Frontal cortex (tissue), 4 donors: ENCODE results near the gene APEH. TPM values are rescaled to one million over a fixed set of nuclear protein-coding genes. Genes with fewer than 3 reads are reported as not detected.

Experiments used
- DNase-seq, 2 donors: peaks; one replicate each; pipeline ENCODE4 v3.0.0; 2012; ENCODE audit warnings: low spot score in 2 of 2
- FAIRE-seq: peaks from 2 replicates; lab custom pipeline; 2012; peaks lifted over from hg19 to GRCh38; lab: Jason Lieb, UNC
- total RNA-seq: library from RNA; depleted of rRNA; stranded (reverse); fragments of >200 nt; gene quantifications from one replicate; pipeline ENCODE4 v1.2.3, GENCODE V29; 2014
- donor health status: control.
- donor health status: control.
- donor health status: control.

The APEH gene
- total RNA-seq: 66.0 TPM

DNA sequence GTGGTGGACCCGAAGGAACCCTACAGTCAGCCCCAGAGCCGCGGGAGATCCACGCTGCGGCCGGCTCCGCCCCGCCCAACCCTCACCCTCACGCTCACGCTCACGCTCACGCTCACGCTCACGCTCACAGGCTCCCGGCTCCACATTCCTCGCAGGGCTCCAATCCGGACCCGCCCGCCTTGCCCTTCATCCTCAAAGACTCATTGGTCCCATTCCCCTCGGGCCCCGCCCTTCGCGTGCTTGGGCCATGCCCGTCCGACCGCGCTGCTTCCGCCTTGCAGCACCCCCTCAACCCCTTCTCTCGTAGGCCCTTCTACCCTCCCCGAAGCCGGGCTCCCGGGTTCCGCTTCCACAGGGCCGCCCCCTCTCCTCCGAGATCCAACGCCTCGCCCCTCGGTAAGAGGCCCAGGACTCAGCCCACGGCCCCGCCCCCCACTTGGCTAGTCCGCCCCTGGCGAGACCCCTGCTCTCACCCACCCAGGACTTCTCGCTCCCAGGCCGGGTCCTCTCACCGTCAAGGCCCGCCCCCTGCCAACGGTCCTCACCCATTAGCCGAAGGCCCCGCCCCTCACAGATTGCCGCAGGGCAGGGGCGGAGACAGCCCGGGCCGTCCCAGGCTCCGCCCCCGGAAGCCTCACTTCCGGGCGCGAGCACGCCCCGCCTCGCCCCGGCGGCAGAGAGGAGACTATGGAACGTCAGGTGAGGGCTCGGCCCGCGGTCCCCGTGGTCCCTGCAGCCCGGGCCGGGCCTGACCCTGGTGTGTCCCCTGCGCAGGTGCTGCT, at the start of gene APEH:
TSS of gene APEH (plus strand) at position 637 of the 782 bp plus-strand sequence. CDS start at position 688, 51 bp downstream.
- DNase-seq: peak; percentile 94 to 98
- no peak for FAIRE-seq

DNA sequence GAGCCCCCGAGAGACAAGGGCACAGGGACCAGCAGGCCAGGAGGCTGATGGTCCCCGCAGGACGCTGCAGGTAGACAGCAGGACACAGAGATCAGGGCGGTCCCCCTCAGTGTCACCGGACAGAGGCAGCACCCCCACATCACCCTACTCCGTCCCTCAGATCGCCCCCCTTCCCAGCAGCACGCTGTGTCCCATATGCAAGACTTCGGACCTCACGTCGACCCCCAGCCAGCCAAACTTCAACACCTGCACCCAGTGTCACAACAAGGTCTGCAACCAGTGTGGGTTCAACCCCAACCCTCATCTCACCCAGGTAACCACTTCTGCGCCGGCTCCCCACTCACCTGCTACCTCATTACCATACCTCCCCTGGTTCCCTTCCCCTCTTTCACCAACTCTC, 49.1 kb upstream of the APEH start:
- DNase-seq (no peak), FAIRE-seq (no peak)

DNA sequence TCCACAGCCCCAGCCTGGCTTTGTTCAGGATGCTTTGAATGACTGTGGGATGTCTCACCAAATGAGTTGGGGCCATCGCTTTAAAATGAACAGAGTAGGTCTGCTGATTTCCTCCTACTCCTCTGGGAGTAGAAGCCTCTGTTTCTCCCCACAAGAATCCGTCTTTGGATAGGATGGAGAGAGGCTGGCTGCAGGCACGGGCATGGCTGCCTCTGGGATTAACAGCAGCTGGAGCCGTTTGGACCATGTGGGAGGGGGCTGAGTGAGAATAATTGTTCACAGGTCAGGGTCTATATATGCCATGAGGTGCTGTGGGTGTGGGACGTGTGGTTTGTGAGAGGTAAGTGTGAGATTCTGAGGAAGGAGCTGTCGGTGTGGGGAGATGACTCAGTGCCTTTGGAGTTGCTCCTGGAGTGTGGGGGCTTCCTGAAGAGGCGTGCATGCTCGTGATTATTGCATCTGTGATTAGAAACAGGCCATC, 48.0 kb upstream of the APEH start:
- DNase-seq (no peak), FAIRE-seq (no peak)

DNA sequence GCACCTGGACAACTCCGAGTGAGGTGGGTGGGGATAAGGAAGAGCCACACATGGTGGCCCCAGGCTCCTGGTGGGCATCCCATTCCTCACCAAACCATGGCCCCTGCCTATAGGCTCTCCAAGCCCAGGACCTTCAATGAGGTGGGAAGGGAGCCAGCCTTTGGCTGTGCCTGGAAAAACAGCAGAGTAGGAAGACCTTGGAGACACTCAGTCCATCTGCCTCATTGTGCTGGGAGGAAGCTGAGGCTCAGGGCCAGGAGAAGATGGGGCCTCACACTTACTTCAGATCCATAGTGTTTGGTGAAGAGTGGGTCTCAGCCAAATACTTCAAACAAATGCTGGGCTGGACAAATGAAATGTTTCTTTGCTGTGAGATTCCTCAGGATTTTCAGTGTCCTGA, 47.4 kb upstream of the APEH start:
- no peak for DNase-seq
- no peak for FAIRE-seq

DNA sequence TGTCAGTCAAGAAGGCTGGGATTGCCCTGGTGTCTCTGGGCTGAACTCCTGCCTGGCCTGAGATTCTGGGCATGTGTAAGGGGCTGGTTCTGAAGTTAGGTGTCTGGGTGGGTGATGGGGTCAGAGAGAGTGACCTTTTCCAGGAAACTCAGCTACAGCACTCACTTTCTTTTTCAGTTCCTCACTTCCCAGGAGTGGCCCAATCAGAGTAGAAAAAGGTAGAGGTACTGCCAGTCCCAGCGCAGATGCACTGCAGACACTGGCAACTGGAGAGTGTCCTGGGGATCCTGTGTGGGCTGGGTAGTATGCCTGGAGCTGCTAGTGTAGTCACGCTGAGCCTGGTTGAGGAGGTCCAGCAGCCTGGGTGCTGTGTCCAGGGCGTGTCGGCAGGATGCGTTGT, 46.5 kb upstream of the APEH start:
- no peak for DNase-seq
- no peak for FAIRE-seq

DNA sequence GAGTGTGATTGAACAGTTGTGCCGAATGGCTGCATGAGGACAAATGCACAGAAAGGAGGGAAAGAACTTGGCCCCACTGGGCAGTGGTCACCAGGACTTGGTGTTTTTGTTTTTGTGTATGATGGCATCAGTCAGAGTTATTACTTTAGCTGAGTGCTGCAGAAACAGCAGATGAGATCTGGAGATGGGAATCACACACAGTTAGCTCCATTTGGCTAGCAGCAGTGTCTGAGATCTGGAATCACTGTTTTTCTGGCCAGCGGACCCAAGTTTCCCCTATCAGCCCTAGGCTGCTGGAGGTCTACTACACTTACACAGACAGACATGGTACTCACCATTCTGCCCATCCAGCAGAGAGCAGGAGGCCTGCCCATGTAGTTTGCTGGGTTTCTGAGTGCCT, 45.9 kb upstream of the APEH start:
- DNase-seq (no peak), FAIRE-seq (no peak)

DNA sequence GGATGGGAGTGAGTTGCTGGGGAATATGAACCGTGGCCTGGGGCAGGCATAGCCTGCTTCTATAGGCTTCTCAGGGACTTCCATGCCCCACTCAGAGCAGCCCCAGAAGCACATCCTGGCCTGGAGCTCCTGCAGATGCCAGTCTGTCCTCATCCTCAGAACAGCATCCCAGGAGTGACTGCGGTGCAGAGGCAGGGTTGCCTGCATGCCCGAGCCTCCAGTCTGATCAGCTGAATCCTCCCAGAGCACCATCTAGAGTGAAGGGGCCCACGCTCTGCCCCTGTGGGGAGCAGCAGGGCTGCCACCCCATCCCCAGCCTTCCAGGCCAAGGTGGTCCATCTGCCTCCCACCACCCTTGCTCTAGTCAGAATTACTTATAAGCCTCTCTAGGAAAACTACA, 44.7 kb upstream of the APEH start:
- no peak for FAIRE-seq
- DNase-seq: no peak

DNA sequence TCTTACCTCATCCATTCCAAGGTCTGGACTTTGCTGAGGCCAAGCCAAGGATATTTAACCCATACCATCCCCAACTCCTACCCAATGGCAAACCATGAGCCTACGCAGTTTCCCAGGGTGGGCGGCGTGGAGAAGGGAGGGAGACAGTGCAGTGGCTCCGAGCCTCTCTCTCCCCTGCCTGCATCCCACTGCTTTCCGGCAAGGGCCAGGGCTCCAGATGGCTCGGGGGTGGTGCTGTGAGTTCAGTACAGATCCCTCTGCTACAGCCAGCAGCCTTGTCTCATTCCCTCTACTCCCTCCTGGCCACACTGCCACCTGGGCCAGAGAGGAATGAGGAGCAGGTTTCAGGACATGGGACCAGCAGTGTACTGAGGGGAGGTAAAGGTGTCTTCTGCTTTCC, 44.3 kb upstream of the APEH start:
- FAIRE-seq (no peak), DNase-seq (no peak)

DNA sequence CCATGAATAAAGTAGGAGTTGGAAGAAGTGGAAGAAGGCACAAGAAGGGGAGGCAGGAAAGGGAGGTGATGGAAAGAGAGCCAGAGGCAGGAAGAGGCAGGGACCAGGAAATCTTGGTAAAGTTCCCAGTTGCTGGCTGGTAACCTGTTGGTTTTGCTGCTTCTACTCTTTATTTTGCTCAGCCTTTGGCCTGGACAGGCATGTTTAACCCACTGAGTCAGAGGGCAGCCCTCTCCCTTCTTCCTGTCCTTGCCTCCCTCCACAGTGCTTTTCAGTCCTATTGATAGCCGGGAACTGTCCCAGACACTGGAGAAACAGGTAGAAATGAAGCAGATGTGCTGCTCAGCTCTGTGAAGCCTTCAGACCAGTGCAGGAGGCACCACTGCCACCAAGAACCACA, 43.4 kb upstream of the APEH start:
- no peak for DNase-seq
- FAIRE-seq: no peak

DNA sequence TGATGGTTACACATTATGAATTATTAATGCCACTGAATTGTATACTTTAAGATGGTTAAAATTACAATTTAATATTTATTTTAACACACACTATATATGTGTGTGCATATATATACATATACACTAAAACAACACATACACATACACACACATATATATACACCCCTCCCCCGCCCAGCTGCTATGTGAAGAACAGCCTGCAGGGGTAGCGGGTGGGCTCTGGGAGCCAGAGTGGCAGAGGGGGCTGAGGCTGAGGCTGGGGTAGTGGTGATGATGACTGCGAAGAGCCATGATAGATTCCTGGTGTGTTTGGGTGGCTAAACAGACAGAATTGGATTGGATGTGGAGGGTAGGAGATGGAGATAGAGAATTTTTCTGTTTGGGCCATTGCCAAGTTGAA, 39.4 kb upstream of the APEH start:
- DNase-seq (no peak), FAIRE-seq (no peak)

DNA sequence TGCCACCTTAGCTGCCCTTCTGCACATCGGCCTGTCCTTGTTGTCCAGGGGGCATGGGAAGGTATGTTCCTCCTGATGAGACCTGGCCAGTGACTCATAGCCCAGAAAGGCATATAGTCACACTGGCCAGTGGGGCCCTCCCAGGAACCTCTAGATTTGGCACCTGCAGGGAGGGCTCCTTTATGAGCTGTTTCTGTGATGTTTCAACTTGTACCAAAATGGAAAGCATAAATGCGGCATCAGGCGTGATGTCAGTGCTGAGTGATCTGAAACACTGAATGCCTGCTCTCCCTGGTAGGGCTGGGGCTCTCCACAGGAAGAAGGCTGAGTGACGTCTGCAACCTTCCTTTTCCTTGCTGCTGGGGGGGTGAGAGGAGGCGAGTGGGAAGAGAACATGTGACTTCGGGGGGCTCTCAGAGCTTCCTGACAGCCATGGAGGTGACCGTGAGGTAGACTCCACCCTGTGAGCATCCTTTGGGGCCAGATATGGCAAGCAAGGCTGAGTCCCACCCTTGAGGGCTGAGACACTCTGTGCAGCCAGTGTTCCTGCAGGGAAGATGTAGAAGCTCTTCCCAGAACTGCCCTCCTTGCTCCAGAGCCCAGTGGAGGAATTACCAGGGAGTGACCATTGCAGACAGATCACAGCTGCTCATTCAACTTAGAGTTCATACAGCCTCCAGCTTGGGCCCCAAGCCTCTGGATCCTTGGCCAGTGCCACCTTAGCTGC, 37.1 kb upstream of the APEH start:
- no peak for FAIRE-seq
- DNase-seq: no peak

DNA sequence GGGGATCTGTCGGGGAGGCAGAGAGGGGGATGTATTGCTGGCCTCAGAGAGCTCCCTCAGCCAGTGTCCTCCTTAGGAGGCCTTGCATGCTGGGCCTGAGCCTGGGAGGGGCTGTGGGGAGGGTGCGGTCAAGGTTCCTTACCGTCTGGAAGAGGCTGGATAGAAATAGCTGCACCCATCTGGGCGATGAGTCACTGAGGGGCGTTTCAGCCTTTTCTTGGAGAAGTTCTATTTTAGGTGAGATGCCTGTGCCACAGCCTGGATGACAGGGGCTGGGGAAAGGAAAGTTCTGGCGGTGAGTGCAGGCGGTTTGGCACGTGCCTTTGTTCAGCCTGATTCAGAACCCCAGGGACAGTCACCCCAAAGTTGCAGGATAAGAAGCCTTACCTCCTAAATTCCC, 35.7 kb upstream of the APEH start:
- FAIRE-seq (no peak), DNase-seq (no peak)

DNA sequence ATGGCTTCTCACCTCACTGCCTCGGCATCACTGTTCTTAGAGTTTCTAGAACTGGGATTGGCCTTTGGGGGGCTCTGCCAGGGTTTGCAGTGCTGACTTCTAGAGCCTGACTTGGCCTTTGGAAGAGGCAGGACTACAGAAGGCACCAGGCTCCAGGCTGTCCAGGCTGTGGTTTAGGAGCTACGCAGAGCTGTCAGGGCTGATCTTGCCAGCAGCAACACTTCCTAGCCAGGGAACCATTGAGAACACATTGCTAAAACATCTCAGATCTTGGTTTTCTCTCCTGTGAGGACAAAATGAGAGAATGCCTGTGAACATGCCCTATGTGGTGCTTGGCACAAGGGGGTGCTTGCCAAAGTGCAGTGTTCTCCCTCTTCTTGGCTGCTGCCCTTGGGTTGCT, 34.6 kb upstream of the APEH start:
- DNase-seq (no peak), FAIRE-seq (no peak)

DNA sequence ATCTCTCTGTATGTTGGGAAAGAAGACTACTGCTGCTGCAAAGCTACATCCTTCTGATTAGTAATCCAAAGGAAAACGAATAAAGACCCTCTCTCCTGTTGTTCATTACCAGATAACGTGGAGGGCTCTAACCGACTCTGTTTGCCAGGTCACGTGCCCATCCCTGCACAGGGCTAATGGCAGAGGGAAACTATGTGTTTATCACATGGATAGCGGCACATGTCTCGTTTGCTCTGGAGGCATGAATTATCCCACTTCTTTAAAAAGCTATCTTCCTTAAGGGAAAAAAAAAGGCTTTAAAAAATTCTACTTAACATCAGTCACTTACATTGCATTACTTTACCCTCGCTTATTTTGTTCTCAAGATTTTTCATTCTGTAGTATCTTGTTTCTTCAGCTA, 32.9 kb upstream of the APEH start:
- FAIRE-seq (no peak), DNase-seq (no peak)

DNA sequence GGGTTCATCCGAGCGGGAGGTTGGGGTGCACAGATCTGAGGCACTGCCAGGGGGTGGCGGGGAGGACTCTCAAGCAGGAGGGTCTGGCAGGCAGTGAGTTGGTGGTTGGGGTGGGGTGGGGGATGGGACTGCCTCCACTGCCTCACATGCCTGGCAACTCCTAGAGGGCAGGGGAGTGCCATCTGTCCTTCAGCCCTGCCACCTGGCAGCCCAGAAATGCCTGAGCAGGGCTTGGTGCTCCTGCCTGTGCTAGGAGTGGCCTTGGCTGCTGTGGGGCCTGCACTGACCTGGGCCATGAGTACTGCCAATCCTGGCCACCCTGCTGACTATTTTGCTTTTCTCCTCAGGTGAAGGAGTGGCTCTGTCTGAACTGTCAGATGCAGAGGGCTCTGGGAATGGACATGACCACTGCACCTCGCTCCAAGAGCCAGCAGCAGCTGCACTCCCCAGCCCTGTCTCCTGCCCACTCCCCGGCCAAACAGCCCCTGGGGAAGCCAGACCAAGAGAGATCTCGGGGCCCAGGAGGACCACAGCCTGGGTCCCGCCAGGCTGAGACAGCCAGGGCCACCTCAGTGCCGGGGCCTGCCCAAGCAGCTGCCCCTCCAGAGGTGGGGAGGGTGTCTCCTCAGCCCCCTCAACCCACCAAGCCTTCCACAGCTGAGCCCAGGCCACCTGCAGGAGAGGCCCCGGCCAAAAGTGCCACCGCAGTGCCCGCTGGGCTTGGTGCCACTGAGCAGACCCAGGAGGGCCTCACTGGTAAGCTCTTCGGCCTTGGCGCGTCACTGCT, 32.0 kb upstream of the APEH start:
- FAIRE-seq (no peak), DNase-seq (no peak)

DNA sequence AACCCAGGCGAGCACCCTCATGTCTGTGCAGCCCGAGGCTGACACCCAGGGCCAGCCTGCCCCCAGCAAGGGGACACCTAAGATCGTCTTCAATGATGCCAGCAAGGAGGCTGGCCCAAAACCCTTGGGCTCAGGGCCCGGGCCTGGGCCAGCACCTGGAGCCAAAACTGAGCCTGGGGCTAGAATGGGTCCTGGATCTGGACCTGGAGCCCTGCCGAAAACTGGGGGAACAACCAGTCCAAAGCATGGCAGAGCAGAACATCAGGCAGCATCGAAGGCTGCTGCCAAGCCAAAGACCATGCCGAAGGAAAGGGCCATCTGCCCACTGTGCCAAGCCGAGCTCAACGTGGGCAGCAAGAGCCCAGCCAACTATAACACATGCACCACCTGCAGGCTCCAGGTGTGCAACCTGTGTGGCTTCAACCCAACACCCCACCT, 31.4 kb upstream of the APEH start:
- DNase-seq: no peak
- FAIRE-seq: no peak

DNA sequence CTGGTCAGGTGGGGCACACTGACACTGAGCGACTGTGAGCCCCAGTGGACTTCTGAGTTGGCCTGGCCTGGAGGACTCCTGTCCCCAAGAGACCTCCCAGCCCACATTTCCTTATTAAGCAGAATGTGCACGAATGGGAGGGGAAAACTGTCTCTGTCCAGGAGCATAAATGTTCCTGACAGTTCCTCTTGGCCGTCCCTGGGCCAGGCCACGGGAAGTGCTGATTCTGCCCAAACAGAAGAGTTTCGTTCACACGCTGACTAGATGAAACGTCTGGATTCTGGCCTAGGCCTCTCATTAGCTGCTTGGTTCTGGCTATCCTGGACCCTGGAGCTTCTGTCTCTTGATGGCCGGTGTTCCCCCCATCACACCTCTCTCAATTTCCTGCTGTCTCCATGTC, 29.5 kb upstream of the APEH start:
- no peak for DNase-seq
- no peak for FAIRE-seq

DNA sequence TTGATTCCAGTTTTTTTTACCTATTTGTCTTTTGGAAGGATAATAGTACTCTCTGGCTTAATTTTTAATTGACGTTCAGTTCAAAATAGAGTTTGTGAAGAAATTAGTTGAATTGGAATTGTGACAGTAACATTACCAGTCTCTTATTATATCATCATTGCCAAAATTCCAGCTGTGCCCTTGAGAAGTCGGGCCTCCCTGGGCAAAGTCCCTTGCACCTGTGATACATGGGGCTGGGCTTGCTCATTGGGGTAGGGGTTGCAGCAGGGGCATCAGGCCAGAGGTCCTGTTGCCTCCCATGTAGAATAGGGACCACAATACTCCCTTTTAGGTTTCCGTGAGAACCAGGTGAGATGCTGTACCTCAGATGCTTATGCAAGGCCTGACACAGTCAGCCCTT, 27.9 kb upstream of the APEH start:
- DNase-seq (no peak), FAIRE-seq (no peak)

DNA sequence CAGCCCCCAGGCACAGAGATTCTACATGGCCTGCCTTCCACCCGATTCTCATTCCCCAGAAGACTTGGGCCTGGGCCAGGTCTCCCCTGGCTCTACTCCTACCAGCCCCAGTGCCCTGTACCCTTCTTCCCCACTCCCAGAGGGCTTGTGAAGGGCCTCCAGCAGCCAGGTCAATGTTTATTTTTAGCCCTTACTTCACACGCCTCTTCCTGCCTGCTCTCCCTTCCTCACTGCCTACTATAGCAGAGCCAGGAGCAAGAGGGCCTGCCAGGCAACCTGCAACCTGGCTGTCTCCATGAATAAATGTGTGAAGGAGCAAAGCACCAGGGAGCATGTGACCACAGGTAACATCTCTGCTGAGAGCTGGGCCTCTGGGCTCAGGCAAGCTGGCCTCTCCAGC, 26.4 kb upstream of the APEH start:
- DNase-seq: peak in 1 of 2 donors; percentile 46
- FAIRE-seq: no peak

DNA sequence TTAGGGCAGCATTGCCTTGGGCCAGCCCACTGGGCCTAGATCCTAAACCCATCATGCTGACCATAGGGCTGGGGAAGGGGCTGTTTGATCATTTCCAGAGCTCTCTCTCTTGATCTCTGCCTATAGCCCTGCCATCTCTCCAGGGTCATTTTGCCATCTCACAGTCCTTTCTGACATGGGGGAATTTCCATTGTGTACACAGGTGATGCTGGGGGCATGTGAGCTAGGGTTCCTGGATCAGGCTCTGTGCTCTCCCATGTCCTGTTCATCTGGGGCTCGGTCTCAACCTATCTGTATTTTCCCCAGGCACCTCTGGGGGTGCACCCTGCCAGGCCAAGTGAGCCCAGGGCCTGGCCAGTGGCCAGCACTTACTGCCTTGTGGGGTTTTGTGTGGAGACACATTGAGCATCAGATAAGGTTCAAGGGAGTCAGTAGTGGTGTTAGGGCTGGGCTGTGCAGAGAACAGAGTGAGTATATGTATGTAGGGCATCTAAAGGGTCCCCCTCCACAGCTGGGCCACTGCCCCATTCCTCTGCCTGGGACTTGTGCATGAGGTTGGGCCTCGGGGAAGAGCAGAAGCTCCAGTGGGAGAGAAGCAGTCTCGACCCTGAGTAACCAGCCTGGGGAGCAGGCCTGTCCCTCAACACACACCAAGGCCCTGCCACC, 25.7 kb upstream of the APEH start:
- DNase-seq (no peak), FAIRE-seq (no peak)
